ENCODE results near the gene OGFOD3. TPM values are rescaled to one million over a fixed set of nuclear protein-coding genes. Genes with fewer than 3 reads are reported as not detected.

OGFOD3 gene
- total and polyA plus RNA-seq, 9 of the 15 experiments (the other 6 are each of a cell fraction or from before 2014, with no cell fraction given) = 0.69 to 44.7 (median 18.9) TPM

- TF ChIP-seq E2F3 (CRISPR knock-in tag; IDR thresholded peaks at IDR 0.05) (no peak), SUPT5H (IDR thresholded peaks at IDR 0.05) (peak; percentile 66; the same call in 1 of the 2 replicates), ZNF239 (CRISPR knock-in tag; IDR thresholded peaks at IDR 0.05) (no peak), RNF219 (CRISPR knock-in tag; IDR thresholded peaks at IDR 0.05) (no peak), ZHX1 (conservative IDR thresholded peaks at IDR 0.05; ENCODE audit: low read length) (no peak), MTA3 (IDR thresholded peaks at IDR 0.05; ENCODE audit: borderline replicate concordance) (peak; percentile 84), ZNF140 (CRISPR knock-in tag; IDR thresholded peaks at IDR 0.05) (no peak), BRD9 (IDR thresholded peaks at IDR 0.05; ENCODE audit: low read depth, partially characterized antibody) (no peak), ZNF695 (CRISPR knock-in tag; IDR thresholded peaks at IDR 0.05) (no peak), CEBPB (tag; IDR thresholded peaks at IDR 0.05) (no peak), PTTG1 (tag; IDR thresholded peaks at IDR 0.05; ENCODE audit: low read depth) (no peak), MBD2 (IDR thresholded peaks at IDR 0.05; ENCODE audit: borderline replicate concordance, low read depth) (peak; percentile 44; the same call in 1 of the 2 replicates), SREBF2 (CRISPR knock-in tag; IDR thresholded peaks at IDR 0.05) (no peak), NFE2L1 (tag; IDR thresholded peaks at IDR 0.05; ENCODE audit: borderline replicate concordance, low read depth) (no peak), KDM2B (CRISPR knock-in tag; IDR thresholded peaks at IDR 0.05) (no peak), MLLT1 (IDR thresholded peaks at IDR 0.05) (peak in 1 of 2 experiments; percentile 98; a peak in 2 of 4 replicates)
- TF ChIP-seq, protein P1, sequence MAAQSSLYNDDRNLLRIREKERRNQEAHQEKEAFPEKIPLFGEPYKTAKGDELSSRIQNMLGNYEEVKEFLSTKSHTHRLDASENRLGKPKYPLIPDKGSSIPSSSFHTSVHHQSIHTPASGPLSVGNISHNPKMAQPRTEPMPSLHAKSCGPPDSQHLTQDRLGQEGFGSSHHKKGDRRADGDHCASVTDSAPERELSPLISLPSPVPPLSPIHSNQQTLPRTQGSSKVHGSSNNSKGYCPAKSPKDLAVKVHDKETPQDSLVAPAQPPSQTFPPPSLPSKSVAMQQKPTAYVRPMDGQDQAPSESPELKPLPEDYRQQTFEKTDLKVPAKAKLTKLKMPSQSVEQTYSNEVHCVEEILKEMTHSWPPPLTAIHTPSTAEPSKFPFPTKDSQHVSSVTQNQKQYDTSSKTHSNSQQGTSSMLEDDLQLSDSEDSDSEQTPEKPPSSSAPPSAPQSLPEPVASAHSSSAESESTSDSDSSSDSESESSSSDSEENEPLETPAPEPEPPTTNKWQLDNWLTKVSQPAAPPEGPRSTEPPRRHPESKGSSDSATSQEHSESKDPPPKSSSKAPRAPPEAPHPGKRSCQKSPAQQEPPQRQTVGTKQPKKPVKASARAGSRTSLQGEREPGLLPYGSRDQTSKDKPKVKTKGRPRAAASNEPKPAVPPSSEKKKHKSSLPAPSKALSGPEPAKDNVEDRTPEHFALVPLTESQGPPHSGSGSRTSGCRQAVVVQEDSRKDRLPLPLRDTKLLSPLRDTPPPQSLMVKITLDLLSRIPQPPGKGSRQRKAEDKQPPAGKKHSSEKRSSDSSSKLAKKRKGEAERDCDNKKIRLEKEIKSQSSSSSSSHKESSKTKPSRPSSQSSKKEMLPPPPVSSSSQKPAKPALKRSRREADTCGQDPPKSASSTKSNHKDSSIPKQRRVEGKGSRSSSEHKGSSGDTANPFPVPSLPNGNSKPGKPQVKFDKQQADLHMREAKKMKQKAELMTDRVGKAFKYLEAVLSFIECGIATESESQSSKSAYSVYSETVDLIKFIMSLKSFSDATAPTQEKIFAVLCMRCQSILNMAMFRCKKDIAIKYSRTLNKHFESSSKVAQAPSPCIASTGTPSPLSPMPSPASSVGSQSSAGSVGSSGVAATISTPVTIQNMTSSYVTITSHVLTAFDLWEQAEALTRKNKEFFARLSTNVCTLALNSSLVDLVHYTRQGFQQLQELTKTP (IDR thresholded peaks at IDR 0.05; ENCODE audit: low read depth in 1 of 2, partially characterized antibody in 2 of 2) = no peak
Observed at GRCh38 chr17:82418001-82418986, at the start of gene OGFOD3, which contains the start of gene HEXD (continued).
